HG02885 (cell line): ENCODE measurements around the gene TAOK1.
A peak's percentile ranks its signal among the peaks of the same experiment; 100 is the strongest.
"Not testable (repeated sequence)": the region's sequence is repeated elsewhere in the genome, so short reads cannot be mapped to it uniquely, and the experiment has no call there.

Source experiments
- ATAC-seq: cut with Tn5 transposase; IDR thresholded peaks from one replicate; pipeline ENCODE4 v1.9.1; 2021; ENCODE audit warnings: mild to moderate bottlenecking; ENCODE audit not compliant: unreplicated experiment, poor library complexity

Gene TAOK1

DNA sequence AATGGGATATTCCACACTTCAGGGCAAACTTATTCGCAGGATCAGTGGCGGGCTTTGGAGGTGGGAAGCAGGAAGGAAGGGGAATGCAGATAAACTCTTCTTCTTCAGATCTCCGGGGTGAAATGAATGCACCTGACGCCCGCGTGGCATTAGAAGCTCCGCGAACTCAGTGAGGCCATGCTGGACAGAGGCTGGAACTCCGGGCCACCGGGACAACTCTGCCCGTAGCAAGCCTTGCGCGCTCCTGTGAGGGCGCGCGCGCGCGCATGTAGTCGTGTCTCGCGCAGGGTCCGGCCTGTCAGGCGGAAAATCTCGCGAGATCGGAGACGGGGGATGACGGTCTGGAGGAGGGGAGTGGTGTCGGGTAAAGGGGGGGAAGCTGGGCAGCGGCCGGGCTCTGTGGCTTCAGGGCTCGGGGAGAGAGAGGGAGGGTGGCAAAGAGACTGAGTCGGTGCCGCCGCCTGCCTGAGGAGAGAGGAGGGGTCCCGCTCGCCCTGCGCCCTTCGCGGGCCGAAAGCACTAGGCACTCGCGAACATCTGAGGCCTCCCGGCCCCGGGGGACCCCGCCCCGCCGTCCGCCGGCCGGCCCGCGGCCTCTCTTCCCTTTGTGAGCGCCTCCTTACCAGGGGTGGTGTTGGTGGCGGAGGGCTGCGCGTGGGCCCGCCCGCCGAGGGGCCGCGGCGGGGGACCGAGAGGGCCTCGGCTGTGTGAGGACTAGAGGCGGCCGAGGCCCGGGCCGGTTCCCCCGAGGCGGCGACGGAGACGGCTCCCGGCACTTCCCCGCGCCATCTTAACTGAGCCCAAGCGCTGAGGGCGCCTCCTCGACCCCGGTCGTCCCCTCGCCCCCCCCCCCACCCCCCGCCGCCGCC is at the start of gene TAOK1:
TSS of gene TAOK1 (plus strand) at position 382 of the 869 bp plus-strand sequence. CDS start 61,186 bp downstream, outside the sequence.
- peak; percentile 88 for ATAC-seq

DNA sequence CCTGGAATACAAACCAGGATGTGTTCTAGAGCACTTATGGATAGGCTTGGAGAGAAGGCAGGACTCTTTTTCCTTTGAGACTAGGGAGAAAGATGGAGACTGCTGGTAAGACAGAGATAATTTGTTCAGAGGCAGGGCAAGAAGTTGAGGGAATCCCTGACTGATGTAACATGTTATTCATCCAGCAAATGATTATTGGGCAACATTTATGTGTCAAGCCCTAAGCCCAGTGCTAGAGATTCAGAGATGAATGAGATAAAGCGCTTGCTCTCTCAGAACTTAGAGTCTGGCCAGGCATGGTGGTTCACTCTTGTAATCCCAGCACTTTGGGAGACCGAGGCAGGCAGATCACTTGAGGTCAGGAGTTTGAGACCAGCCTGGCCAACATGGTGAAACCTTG is 48.4 kb upstream of the TAOK1 start:
- no peak for ATAC-seq

GRCh38 chr17:29342158-29342765 is 47.9 kb upstream of the TAOK1 start:
- ATAC-seq, result no peak

DNA sequence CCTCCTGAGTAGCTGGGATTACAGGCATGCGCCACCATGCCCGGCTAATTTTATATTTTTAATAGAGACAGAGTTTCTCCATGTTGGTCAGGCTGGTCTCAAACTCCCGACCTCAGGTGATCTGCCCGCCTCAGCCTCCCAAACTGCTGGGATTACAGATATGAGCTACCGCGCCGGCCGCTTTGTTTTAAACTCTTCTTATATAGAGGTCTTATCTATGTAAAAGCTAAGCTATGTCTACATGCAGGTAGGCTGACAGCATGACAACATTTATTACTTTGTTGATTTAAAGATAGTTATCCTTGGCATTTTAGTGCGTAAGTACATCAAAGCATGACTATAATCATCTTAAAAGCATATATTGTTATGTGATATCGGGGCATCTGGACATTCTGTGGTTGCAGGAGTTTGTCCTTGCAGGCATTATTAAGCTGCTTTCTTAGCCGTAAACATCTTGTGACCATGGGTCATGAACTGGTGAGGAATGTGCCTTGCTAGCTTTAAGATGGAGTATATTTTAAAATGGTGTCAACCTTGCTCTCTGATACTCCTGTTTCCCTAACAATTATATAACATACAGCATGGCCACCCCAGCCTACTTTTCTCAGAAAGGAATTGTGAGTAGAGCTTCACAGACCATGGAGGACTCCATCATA is 45.8 kb upstream of the TAOK1 start:
- no peak for ATAC-seq

DNA sequence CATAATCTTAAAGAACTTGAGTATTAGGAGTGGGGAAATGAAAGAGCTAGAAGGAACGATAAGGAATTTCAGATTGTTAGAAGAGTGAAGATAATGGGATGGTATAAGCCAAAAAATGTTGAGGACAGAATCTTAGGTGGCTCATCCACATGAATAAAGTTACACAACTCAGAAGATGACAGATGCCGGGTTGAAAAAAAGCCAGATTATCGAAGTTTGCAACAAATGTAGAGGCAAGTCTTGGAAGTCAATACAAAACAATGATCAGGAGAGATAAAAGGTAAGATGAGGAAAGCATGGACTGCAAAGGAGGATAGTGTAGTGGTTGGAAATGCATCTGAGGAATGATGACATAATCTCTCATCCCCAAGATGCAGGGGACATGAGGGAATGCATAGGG is 45.1 kb upstream of the TAOK1 start:
- no peak for ATAC-seq

GRCh38 chr17:29345470-29345869 is 44.7 kb upstream of the TAOK1 start:
- not testable (repeated sequence) for ATAC-seq

DNA sequence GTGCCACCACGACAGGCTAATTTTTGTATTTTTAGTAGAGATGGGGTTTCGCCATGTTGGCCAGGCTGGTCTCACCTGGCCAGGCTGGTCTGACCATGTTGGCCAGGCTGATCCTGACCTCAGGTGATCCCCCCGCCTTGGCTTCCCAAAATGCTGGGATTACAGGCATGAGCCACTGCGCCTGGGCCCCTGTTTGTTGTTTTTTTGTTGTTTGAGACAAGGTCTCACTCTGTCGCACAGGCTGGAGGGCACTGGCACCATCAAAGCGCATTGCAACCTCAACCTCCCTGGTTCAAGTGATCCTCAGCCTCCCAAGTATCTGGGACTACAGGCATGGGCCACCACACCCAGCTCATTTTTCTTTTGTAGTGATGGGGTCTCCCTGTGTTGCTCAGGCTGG is 43.7 kb upstream of the TAOK1 start:
- ATAC-seq, result no peak

- ATAC-seq, result no peak
Observed at GRCh38 chr17:29347831-29348629, 42.1 kb upstream of the TAOK1 start.

DNA sequence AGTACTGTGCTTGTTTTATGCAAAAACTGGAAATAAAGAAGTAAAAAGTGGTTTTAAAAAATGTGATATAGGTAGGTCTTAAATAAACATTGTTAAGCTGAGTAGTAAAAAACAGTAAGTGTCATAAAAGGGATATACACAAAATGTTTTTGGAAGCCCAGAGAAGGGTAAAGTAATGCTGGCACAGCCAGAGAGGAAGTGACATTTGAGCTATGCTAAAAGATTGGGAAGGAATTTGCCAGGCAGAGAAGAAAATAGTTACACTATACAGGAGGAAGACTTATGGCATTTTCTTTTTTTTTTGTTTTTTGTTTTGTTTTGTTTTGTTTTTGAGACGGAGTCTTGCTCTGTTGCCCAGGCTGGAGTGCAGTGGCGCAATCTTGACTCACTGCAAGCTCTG is 40.8 kb upstream of the TAOK1 start:
- no peak for ATAC-seq

GRCh38 chr17:29352146-29352545 is 38.0 kb upstream of the TAOK1 start:
- ATAC-seq, result no peak

DNA sequence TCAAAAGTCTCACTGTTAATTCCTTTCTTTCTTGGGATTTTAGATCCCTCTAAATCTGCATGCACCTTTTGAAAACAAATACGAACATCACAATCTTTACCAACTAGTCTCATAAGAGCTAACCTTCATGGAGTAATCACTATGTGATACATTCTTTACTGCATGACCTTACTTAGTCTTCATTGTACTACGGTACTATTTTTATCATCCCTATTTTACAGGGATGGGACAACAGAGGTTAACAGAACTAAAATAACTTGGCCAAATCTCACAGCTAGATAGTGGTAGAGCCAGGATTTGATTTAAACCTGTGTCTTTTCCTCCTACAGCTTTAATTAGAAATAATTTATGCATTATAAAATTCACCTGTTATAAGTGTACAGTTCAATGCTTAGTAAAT is 32.9 kb upstream of the TAOK1 start:
- ATAC-seq, result no peak

GRCh38 chr17:29357821-29358232 is 32.3 kb upstream of the TAOK1 start:
- no peak for ATAC-seq

GRCh38 chr17:29358416-29358815 is 31.7 kb upstream of the TAOK1 start:
- ATAC-seq, result no peak

DNA sequence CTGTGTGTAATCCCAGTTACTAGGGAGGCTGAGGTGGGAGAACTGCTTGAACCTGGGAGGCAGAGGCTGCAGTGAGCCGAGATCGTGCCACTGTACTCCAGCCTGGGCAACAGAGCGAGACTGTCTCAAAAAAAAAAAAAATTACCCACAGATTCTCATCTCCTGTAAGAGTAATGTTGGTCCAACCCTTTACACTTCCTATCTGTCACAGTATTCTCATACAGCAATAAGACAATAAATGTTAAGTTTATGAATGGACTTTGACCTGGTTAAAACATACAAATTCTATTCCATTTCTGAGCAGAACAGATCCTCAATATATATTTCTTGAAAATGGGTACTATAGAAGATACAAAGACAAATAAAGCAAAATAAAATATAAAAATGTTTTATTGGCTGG is 30.4 kb upstream of the TAOK1 start:
- no peak for ATAC-seq

GRCh38 chr17:29363716-29364115 is 26.4 kb upstream of the TAOK1 start:
- ATAC-seq, result no peak

DNA sequence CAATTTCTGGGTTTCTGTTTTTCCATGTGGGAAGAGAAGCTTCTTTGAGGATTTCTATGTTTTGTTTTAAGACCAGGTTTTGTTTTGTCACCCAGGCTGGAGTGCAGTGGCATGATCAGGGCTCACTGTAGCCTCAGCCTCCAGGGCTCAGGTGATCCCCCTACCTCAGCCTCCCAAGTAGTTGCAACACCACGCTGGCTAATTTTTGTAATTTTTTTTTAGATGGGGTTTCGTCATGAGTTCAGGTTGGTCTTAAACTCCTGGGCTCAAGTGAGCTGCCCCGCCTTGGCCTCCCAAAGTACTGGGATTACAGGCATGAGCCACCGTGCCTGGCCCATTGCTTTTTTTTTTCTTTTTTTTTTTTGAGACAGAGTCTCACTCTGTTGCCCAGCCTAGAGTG is 25.5 kb upstream of the TAOK1 start:
- ATAC-seq, result no peak

- ATAC-seq, result no peak
Observed at GRCh38 chr17:29368161-29368560, 22.0 kb upstream of the TAOK1 start.

- ATAC-seq, result no peak
Observed at GRCh38 chr17:29368926-29369325, 21.2 kb upstream of the TAOK1 start.

DNA sequence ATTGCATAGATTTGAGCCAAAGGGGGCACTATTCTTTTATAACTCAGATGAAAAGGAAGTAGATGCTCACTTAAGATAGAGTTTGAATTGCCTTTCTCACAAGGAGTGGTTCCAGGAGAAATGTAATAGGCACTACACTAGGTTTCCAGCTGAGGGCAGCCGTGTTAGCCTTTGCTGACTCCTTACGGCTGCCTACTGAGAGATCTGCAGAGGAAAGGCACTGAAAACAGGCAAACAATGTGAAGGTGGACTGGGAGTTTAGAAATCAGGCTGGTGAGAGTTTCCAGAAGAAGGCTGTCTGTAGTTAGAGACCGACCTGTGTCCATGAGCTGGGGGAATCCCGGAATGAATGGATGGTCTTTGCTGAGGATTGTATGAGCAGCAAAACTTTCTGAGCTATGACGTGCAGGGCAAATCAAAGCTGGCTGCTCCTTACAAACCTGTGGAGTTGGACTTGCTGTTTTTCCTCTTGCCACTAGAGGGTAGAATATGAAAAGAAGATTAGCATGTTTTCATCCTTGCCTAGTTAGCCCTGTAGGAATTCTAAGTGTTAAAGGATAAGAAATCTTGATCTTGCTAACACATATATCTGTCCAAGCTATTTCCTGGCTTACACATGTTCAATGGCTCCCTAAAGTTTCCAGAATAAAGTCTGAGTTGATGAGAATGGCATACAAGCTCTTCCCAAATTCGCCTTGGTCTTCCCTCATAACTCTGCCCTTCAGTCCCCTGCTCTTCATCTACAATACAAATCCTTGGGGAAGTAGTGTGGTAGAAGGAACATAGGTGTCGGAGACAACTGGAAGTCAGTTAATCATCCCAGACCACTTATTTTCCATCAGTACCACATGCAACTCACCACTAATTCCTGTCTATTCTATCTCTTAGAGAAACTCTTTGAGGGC is 20.1 kb upstream of the TAOK1 start:
- peak; percentile 71 for ATAC-seq
